HCT116 (cell line): ENCODE measurements around the gene QKI. TPM values are rescaled to one million over a fixed set of nuclear protein-coding genes. Genes with fewer than 3 reads are reported as not detected.

Experiments
- ATAC-seq: fragments of 200-7000 bp; cut with Tn5 transposase; 2 replicates; pipeline ENCODE4 v1.9.1; 2020; ENCODE audit warnings: mild to moderate bottlenecking, moderate library complexity
- BruUV-seq: library from RNA; stranded (reverse); fragments of 400-500 nt; replicated peaks from 2 replicates; lab custom pipeline; 2021; lab: Mats Ljungman, UMichigan
- CTCF ChIA-PET: fragments of 300-600 bp; sonication (Branson Sonifier 250); formaldehyde crosslinking; loops from one replicate; lab custom pipeline; 2021; ENCODE audit warnings: antibody characterized with exemption; lab: Charles Lee
- POLR2A ChIA-PET: fragments of 300-600, 350-600 bp; sonication (Branson Sonifier 250); formaldehyde crosslinking; loops from one replicate; lab custom pipeline; 2021; ENCODE audit warnings: antibody characterized with exemption; lab: Charles Lee
- RAD21 ChIA-PET, 2 experiments: fragments of 300-600 bp; sonication (Branson Sonifier 250); formaldehyde crosslinking; loops; one replicate each; lab custom pipeline; 2023; ENCODE audit warnings: low total read pairs in 2 of 2; ENCODE audit not compliant: uncharacterized antibody in 2 of 2, unreplicated experiment in 2 of 2, low non-redundant PET in 1 of 2; lab: Charles Lee
- DNase-seq: peaks from one replicate; pipeline ENCODE4 v3.0.0-alpha.2; 2010; ENCODE audit warnings: low read depth, low spot score
- H2AFZ ChIP-seq: fragments of 200-600 bp; shearing (Covaris generic), sonication (generic); 2 replicates; pipeline ENCODE4 v1.6.1; 2017; ENCODE audit warnings: low read depth, mixed run types, mixed read lengths, antibody characterized with exemption, low read length; ENCODE audit not compliant: poor library complexity, severe bottlenecking
- H3K27ac ChIP-seq: 2 replicates; pipeline ENCODE4 v1.5.1; 2012; ENCODE audit warnings: low read depth, low read length
- H3K27me3 ChIP-seq: fragments of 200-600 bp; sonication (generic); 2 replicates; pipeline ENCODE4 v1.6.1; 2016; ENCODE audit warnings: mixed run types, low read length, mixed read lengths; ENCODE audit not compliant: insufficient read depth
- H3K36me3 ChIP-seq, 2 experiments: fragments of 200-500 bp in 1 of 2; fragments of 200-600 bp in 1 of 2; sonication (Bioruptor generic) in 1 of 2; sonication (generic) in 1 of 2; 2 replicates each; pipeline versions ENCODE4 v1.5.1 to v1.6.1; 2014 to 2016; ENCODE audit warnings: low read length in 2 of 2, inconsistent platforms in 1 of 2, mixed read lengths in 1 of 2, mixed run types in 1 of 2; ENCODE audit not compliant: insufficient read depth in 2 of 2, control insufficient read depth in 1 of 2
- H3K4me1 ChIP-seq, 2 experiments: fragments of 200-600 bp in 1 of 2; sonication (generic) in 1 of 2; 2 replicates each; pipeline versions ENCODE4 v1.5.1 to v1.6.1; 2012 to 2017; ENCODE audit warnings: low read length in 2 of 2, inconsistent platforms in 1 of 2, mild to moderate bottlenecking in 1 of 2, mixed read lengths in 1 of 2, mixed run types in 1 of 2, moderate library complexity in 1 of 2; ENCODE audit not compliant: insufficient read depth in 2 of 2, control insufficient read depth in 1 of 2
- H3K4me2 ChIP-seq: fragments of 200-600 bp; sonication (generic); 2 replicates; pipeline ENCODE4 v1.6.1; 2017; ENCODE audit warnings: mixed run types, low read length, mixed read lengths
- H3K4me3 ChIP-seq, 2 experiments: fragments of 200-600 bp in 1 of 2; sonication (generic) in 1 of 2; replicated peaks in 1 of 2; 2 replicates each; pipeline ENCODE4 v1.5.1; 2011 to 2016; ENCODE audit warnings: low read length in 2 of 2, control low read depth in 1 of 2, low read depth in 1 of 2, mild to moderate bottlenecking in 1 of 2, mixed read lengths in 1 of 2, mixed run types in 1 of 2
- H3K79me2 ChIP-seq: fragments of 200-600 bp; sonication (generic); 2 replicates; pipeline ENCODE4 v1.6.1; 2017; ENCODE audit warnings: mild to moderate bottlenecking, mixed run types, low read length, moderate library complexity, mixed read lengths; ENCODE audit not compliant: insufficient read depth
- H3K9ac ChIP-seq: fragments of 200-600 bp; sonication (generic); 2 replicates; pipeline ENCODE4 v1.6.1; 2016; ENCODE audit warnings: low read length, mixed read lengths
- H3K9me2 ChIP-seq: fragments of 200-600 bp; sonication (generic), shearing (Covaris generic); 2 replicates; pipeline ENCODE4 v1.6.1; 2017; ENCODE audit warnings: mixed run types, mild to moderate bottlenecking, moderate library complexity; ENCODE audit not compliant: insufficient read depth
- H3K9me3 ChIP-seq, 2 experiments: fragments of 200-500 bp in 1 of 2; fragments of 200-600 bp in 1 of 2; sonication (Bioruptor generic) in 1 of 2; sonication (generic) in 1 of 2; 2 replicates each; pipeline ENCODE4 v1.6.1; 2014 to 2017; ENCODE audit warnings: low read length in 2 of 2, mixed read lengths in 2 of 2, inconsistent platforms in 1 of 2, low read depth in 1 of 2, mild to moderate bottlenecking in 1 of 2, mixed run types in 1 of 2, moderate library complexity in 1 of 2; ENCODE audit not compliant: control insufficient read depth in 1 of 2, insufficient read depth in 1 of 2
- H4K20me1 ChIP-seq: fragments of 200-600 bp; sonication (generic), shearing (Covaris generic); 2 replicates; pipeline ENCODE4 v1.6.1; 2017; ENCODE audit warnings: mixed run types, mild to moderate bottlenecking, moderate library complexity; ENCODE audit not compliant: insufficient read depth
- CTCF ChIP-seq, 3 experiments: fragments of 200-600 bp in 1 of 3; sonication (generic) in 1 of 3; IDR thresholded peaks in 2 of 3; conservative IDR thresholded peaks in 1 of 3; 2 replicates each; pipeline ENCODE4 v1.5.1; 2012 to 2017; ENCODE audit warnings: low read depth in 2 of 3, low read length in 2 of 3, antibody characterized with exemption in 1 of 3, borderline replicate concordance in 1 of 3, control low read depth in 1 of 3, mild to moderate bottlenecking in 1 of 3, mixed read lengths in 1 of 3, mixed run types in 1 of 3, moderate library complexity in 1 of 3; ENCODE audit not compliant: insufficient read depth in 1 of 3
- EGR1 ChIP-seq: IDR thresholded peaks from 2 replicates; pipeline ENCODE4 v1.6.1; 2012; ENCODE audit warnings: low read depth
- EZH2phosphoT487 ChIP-seq: fragments of 200-600 bp; IDR thresholded peaks from 2 replicates; pipeline ENCODE4 v1.6.1; 2018; ENCODE audit warnings: antibody characterized with exemption, borderline replicate concordance
- FOSL1 ChIP-seq: IDR thresholded peaks from 2 replicates; pipeline ENCODE4 v1.6.1; 2012; ENCODE audit warnings: low read depth
- MAX ChIP-seq: IDR thresholded peaks from 2 replicates; pipeline ENCODE4 v1.6.1; 2012
- YY1 ChIP-seq: IDR thresholded peaks from 2 replicates; pipeline ENCODE4 v1.6.1; 2011; ENCODE audit warnings: low read length, low read depth, moderate library complexity, mild to moderate bottlenecking; ENCODE audit not compliant: insufficient replicate concordance; ENCODE audit errors: extremely low read depth
- ZNF274 ChIP-seq: fragments of 200-500 bp; sonication (Bioruptor generic); IDR thresholded peaks from 2 replicates; pipeline ENCODE4 v1.6.1; 2014; ENCODE audit warnings: mild to moderate bottlenecking, low read depth, low read length, inconsistent platforms
- intact Hi-C: fragments of 100-400 bp; cut with micrococcal nuclease; formaldehyde crosslinking; loops from 2 replicates; pipeline ENCODE4 v1.10.0; 2022
- total RNA-seq: library from RNA; stranded (reverse); gene quantifications from one replicate; pipeline ENCODE4 v1.2.1, GENCODE V29; 2021; ENCODE audit not compliant: unreplicated experiment

QKI gene
- total RNA-seq, 1 experiment from 2014 or later = 35.3 TPM

- ATAC-seq = no peak
- H4K20me1 ChIP-seq = no peaks in the 10 kb centered on the region
- BruUV-seq = no TSS peak
- H3K9ac ChIP-seq = no peak overlapping the region
- H3K9me2 ChIP-seq = no peaks in the 10 kb centered on the region; the same call in 1 of the 2 replicates
- TF ChIP-seq FOSL1 = no peak
- TF ChIP-seq CTCF (IDR thresholded peaks at IDR 0.05 in 2 of 3, conservative IDR thresholded peaks at IDR 0.05 in 1 of 3; ENCODE audit: borderline replicate concordance in 1 of 3, insufficient read depth in 1 of 3, low read depth in 2 of 3, low read length in 2 of 3) = no peak
- no peak for TF ChIP-seq EZH2phosphoT487
- no peak for TF ChIP-seq MAX
- no peak for TF ChIP-seq YY1
- TF ChIP-seq ZNF274 = no peak
- TF ChIP-seq EGR1 = no peak
- no peak overlapping the region for H3K4me3 ChIP-seq
- no peaks in the 10 kb centered on the region for H3K9me3 ChIP-seq
- ChIA-PET POLR2A (no interaction called here), CTCF (no interaction called here), RAD21 (no interaction called here)
- no peak overlapping the region for H3K4me2 ChIP-seq
- H3K4me1 ChIP-seq = peaks cover 0 to 11% of the 10 kb centered on the region in 2 experiments; a peak in 2 of 4 replicates
- no peak overlapping the region for H3K27ac ChIP-seq
- no peaks in the 10 kb centered on the region for H3K27me3 ChIP-seq
- no peak for DNase-seq
- no peaks in the 10 kb centered on the region for H3K79me2 ChIP-seq
- intact Hi-C loops = no loop called here
- no peak overlapping the region for H2AFZ ChIP-seq
- no peaks in the 10 kb centered on the region for H3K36me3 ChIP-seq
These were observed 153.8 kb downstream of the QKI start for GRCh38 chr6:163568275-163568674.
